H1 (cell line): ENCODE results near the gene ATG7. TPM values are rescaled to one million over a fixed set of nuclear protein-coding genes. Genes with fewer than 3 reads are reported as not detected.

ENCODE experiments used
- CBX8 ChIP-seq: fragments of 300-800, 300-1000 bp; sonication (generic); IDR thresholded peaks from 2 replicates; pipeline ENCODE4 v1.7.1; 2016; ENCODE audit warnings: low read depth, low read length, borderline replicate concordance
- JUN ChIP-seq: IDR thresholded peaks from 2 replicates; pipeline ENCODE4 v1.6.1; 2011; ENCODE audit warnings: low read depth, mild to moderate bottlenecking, improper control_type of control experiment, low read length
- JUND ChIP-seq: IDR thresholded peaks from 2 replicates; pipeline ENCODE4 v1.6.1; 2011; ENCODE audit warnings: mild to moderate bottlenecking, improper control_type of control experiment, low read length
- NANOG ChIP-seq: IDR thresholded peaks from 2 replicates; pipeline ENCODE4 v1.6.1; 2011; ENCODE audit warnings: low read length, low read depth, mild to moderate bottlenecking, inconsistent platforms; ENCODE audit not compliant: insufficient read depth, poor library complexity, severe bottlenecking
- RBBP5 ChIP-seq: IDR thresholded peaks from 2 replicates; pipeline ENCODE4 v1.7.1; 2012; ENCODE audit warnings: low read depth, mild to moderate bottlenecking, inconsistent platforms, low read length, moderate library complexity, borderline replicate concordance
- SP1 ChIP-seq: IDR thresholded peaks from 2 replicates; pipeline ENCODE4 v1.6.1; 2011; ENCODE audit warnings: low read depth, low read length
- SRF ChIP-seq: IDR thresholded peaks from 2 replicates; pipeline ENCODE4 v1.6.1; 2011; ENCODE audit warnings: mild to moderate bottlenecking, low read depth, low read length, moderate library complexity
- TAF1 ChIP-seq: IDR thresholded peaks from 2 replicates; pipeline ENCODE4 v1.6.1; 2011; ENCODE audit warnings: mild to moderate bottlenecking, low read depth, low read length
- polyA plus RNA-seq, 7 experiments: library from polyadenylated mRNA; depleted of rRNA in 3 of 7; stranded (reverse) in 5 of 7; unstranded in 2 of 7; fragments of >200 nt in 5 of 7; fragments of 200-250 nt in 2 of 7; gene quantifications; 1 replicate in 5 of 7; 2 replicates in 1 of 7; 4 replicates in 1 of 7; pipeline versions ENCODE4 v1.2.1 to v1.2.3, GENCODE V29; 2011 to 2013; ENCODE audit warnings: missing spikeins in 2 of 7, mixed read lengths in 2 of 7
- total RNA-seq: library from RNA; stranded (reverse); fragmentation: NEBNext Ultra II Directional; extraction: Animal tissue kit (Norgen Biotek cat#: 25700); gene quantifications from 2 replicates; pipeline ENCODE4 v1.2.1, GENCODE V29; 2021

ATG7 gene
- total and polyA plus RNA-seq, 2 of the 8 experiments (the other 6 are each of a cell fraction or from before 2014, with no cell fraction given), result 15.0 to 19.1 TPM

DNA sequence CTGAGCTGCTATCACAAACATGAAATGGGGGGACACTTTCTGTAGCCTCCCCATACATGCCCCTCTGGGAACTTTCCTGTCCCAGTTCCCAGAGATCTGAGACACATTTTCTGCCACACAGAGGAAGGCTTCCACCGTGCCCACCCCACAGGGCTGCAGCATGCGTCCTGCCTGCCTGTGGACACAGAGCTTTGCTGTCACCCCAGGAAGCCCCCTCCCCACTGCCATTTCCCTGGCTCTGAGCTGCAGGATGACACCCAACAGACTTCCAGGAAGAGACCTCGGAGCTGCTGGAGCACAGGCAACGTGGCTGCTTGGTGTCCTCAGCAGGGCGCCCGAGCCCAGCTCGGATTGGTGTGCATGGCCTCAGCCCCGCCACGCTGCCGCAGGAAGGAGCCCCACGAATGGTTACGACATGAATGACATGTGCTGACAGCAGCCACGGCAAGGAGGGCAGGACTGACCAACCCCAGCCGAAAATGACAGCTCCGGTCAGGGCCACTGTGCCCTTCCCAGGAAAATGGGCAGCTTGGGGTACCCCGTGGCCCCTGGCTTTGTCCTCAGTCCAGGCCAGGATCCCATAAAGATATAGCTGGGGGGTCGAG lies 290.2 kb downstream of the ATG7 start (continued):
- no peak for TF ChIP-seq NANOG
- no peak for TF ChIP-seq CBX8
- TF ChIP-seq SP1, result no peak
- no peak for TF ChIP-seq SRF
- no peak for TF ChIP-seq RBBP5
- no peak for TF ChIP-seq JUN
- TF ChIP-seq JUND, result no peak
- no peak for TF ChIP-seq TAF1
